ENCODE data around the gene ARPC2. TPM values are rescaled to one million over a fixed set of nuclear protein-coding genes. Genes with fewer than 3 reads are reported as not detected.

ARPC2 gene
- total and polyA plus RNA-seq, 8 donors = 229 to 452 (median 256) TPM

DNA sequence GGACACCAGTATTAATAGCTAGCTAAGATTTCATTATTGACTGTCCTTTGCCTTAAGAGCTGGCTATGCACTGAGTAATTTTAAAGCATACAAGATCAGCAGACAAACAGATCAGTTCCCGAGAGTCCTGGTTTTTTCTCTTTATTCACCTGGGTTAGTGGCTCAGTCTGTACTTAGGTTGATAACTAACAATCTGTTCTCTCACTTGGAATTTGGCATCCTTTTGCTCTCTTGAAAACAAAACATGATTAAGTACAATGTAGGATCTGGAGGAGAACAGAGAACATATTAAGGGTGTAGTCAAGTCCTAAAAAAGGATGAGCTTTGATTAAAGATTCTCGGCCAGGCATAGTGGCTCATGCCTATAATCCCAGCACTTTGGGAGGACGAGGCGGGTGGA is 16.6 kb downstream of the ARPC2 start:
- no peak for DNase-seq
- Histone ChIP-seq H3K4me3 (no peak overlapping the region), H3K27me3 (no peaks in the 10 kb centered on the region), H3K36me3 (peaks cover 0 to 97% of the 10 kb centered on the region in 2 donors), H3K4me1 (peaks cover 23 to 51% of the 10 kb centered on the region in 2 donors), H3K9me3 (no peaks in the 10 kb centered on the region), H3K27ac (peak overlapping the region in 1 of 2 donors; percentile 15)
- TF ChIP-seq, protein P1, sequence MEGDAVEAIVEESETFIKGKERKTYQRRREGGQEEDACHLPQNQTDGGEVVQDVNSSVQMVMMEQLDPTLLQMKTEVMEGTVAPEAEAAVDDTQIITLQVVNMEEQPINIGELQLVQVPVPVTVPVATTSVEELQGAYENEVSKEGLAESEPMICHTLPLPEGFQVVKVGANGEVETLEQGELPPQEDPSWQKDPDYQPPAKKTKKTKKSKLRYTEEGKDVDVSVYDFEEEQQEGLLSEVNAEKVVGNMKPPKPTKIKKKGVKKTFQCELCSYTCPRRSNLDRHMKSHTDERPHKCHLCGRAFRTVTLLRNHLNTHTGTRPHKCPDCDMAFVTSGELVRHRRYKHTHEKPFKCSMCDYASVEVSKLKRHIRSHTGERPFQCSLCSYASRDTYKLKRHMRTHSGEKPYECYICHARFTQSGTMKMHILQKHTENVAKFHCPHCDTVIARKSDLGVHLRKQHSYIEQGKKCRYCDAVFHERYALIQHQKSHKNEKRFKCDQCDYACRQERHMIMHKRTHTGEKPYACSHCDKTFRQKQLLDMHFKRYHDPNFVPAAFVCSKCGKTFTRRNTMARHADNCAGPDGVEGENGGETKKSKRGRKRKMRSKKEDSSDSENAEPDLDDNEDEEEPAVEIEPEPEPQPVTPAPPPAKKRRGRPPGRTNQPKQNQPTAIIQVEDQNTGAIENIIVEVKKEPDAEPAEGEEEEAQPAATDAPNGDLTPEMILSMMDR (IDR thresholded peaks at IDR 0.05) = no peak
- intact Hi-C loops (cut with DNase I) = no loop called here
- ATAC-seq = no peak

DNA sequence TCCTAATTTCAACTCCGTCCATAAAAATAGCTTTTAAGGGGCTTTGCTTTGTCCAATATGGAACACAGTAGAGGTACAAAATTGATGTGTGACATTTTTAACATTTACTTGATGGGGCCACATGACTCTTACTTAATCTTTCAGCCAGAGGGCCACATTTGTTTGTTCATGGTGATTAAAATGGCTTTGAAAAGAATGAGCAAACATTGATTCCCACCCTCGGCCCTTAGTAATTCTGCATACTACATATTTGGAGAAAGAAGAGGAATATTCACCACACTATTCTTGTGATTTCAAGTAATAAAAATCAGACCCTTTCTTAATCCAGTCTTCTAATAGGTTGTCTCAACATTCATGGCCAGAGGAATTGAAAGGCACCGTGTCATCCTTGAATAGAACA is 17.5 kb downstream of the ARPC2 start:
- H3K27ac ChIP-seq = peak overlapping the region in 1 of 2 donors; percentile 51
- no peaks in the 10 kb centered on the region for H3K9me3 ChIP-seq
- H3K4me1 ChIP-seq = peaks cover 16 to 41% of the 10 kb centered on the region in 2 donors
- H3K27me3 ChIP-seq = no peaks in the 10 kb centered on the region
- DNase-seq (no peak), ATAC-seq (peak; percentile 68)
- no peak overlapping the region for H3K4me3 ChIP-seq
- TF ChIP-seq, protein P1 (IDR thresholded peaks at IDR 0.05) = no peak
- intact Hi-C loops (cut with DNase I) = no loop called here
- H3K36me3 ChIP-seq = peaks cover 0 to 100% of the 10 kb centered on the region in 2 donors

DNA sequence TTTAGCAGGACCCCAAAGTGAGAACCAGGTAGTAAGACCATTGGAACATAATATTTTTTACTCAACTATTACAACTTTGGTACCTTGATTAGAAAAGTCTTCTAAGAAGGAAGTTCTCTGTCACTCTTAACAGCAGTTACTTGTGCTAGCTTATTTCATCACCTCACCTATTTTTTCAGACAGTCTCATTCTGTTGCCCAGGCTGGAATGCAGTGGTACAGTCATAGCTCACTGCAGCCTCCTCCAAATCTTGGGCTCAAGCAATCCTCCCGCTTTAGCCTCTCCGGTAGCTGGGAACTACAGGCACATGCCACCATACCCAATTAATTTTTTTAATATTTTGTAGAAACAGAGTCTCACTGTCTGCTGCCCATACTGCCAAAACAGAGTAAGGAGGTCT is 18.0 kb downstream of the ARPC2 start:
- Histone ChIP-seq H3K27me3 (no peaks in the 10 kb centered on the region), H3K9me3 (no peaks in the 10 kb centered on the region), H3K36me3 (peaks cover 0 to 100% of the 10 kb centered on the region in 2 donors), H3K4me3 (no peak overlapping the region), H3K4me1 (peaks cover 11 to 37% of the 10 kb centered on the region in 2 donors), H3K27ac (peak overlapping the region in 1 of 2 donors; percentile 51)
- intact Hi-C loops (cut with DNase I) = no loop called here
- DNase-seq = no peak
- ATAC-seq = peak; percentile 77
- TF ChIP-seq, protein P1 (IDR thresholded peaks at IDR 0.05) = no peak

DNA sequence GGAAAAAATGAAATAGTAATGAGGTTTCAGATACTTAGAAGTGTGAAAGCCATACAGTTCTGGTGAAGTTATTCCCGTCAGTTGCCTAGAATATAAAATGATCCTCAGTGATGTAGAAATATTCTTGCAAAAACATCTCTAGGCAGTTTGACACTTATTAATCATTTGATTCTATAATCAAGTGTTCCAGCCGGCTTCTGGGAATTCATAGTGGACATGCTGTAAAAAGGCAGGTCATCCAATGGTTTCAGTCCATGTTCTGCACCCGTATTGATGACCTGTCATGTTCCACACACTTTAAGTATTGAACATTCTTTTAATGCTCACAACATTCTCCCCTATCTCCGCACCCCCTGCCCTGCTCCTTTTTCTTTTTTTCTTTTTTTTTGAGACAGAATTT is 19.8 kb downstream of the ARPC2 start:
- ATAC-seq (no peak), DNase-seq (no peak)
- no peak overlapping the region for H3K4me3 ChIP-seq
- TF ChIP-seq, protein P1 (IDR thresholded peaks at IDR 0.05) = no peak
- H3K27ac ChIP-seq = no peak overlapping the region
- intact Hi-C loops (cut with DNase I) = no loop called here
- no peaks in the 10 kb centered on the region for H3K27me3 ChIP-seq
- H3K9me3 ChIP-seq = no peaks in the 10 kb centered on the region
- peaks cover 3 to 100% of the 10 kb centered on the region in 2 donors for H3K36me3 ChIP-seq
- peaks cover 0 to 22% of the 10 kb centered on the region in 2 donors for H3K4me1 ChIP-seq

DNA sequence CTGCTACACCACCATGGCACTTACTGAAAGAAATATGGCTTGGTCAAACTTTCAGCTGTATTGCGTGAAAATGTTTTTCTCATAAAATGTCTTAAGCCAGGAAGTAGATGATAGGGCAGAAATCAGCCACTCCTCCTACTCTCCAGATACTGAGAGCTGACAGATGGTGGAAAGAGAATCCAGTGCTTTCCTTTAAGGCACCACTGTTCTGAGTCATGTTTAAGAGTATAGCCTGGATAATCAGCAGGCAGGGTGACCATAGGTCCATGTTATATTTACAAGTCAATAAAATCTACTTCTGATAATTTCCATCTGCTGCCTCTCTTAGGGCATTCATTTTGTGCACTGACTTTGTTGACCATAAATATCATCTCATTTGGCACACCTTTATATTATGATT is 21.9 kb downstream of the ARPC2 start:
- Histone ChIP-seq H3K27me3 (no peaks in the 10 kb centered on the region), H3K36me3 (peaks cover 3 to 100% of the 10 kb centered on the region in 2 donors), H3K27ac (no peak overlapping the region), H3K4me3 (no peak overlapping the region), H3K4me1 (peaks cover 0 to 12% of the 10 kb centered on the region in 2 donors), H3K9me3 (no peaks in the 10 kb centered on the region)
- TF ChIP-seq, protein P1 (IDR thresholded peaks at IDR 0.05) = no peak
- no peak for DNase-seq
- ATAC-seq = no peak
- intact Hi-C loops (cut with DNase I) = no loop called here
